OCI-LY1 (cell line): ENCODE data around the gene LEKR1.

ENCODE experiments used
- CTCF ChIP-seq: fragments of 200-600 bp; sonication (generic), shearing (Covaris generic); IDR thresholded peaks from 2 replicates; pipeline ENCODE4 v1.5.1; 2017; ENCODE audit warnings: mild to moderate bottlenecking, antibody characterized with exemption, low read length, moderate library complexity, mixed read lengths
- EZH2 ChIP-seq: fragments of 200-600 bp; sonication (generic), shearing (Covaris generic); IDR thresholded peaks from 2 replicates; pipeline ENCODE4 v1.8.0; 2017; ENCODE audit warnings: borderline replicate concordance, mixed run types, mild to moderate bottlenecking, antibody characterized with exemption, low read length, moderate library complexity, mixed read lengths

- no peak for TF ChIP-seq CTCF
- TF ChIP-seq EZH2, result no peak
Measured at GRCh38 chr3:157029365-157029790, 203.2 kb downstream of the LEKR1 start.
